Cerebellar cortex (tissue), 1 donor: Measurements from ENCODE around the gene SMARCD2.
"Not testable (repeated sequence)": the region's sequence is repeated elsewhere in the genome, so short reads cannot be mapped to it uniquely, and the experiment has no call there.

Experiments used
- DNase-seq: peaks from one replicate; pipeline ENCODE4 v3.0.0-alpha.2; 2015; ENCODE audit warnings: low spot score

SMARCD2 gene

GRCh38 chr17:63800783-63801182 is 41.7 kb downstream of the SMARCD2 start:
- no peak for DNase-seq

- DNase-seq: no peak
Observed at GRCh38 chr17:63798572-63799106, 43.8 kb downstream of the SMARCD2 start.

GRCh38 chr17:63796375-63796774 is 46.1 kb downstream of the SMARCD2 start:
- not testable (repeated sequence) for DNase-seq

- no peak for DNase-seq
Observed at GRCh38 chr17:63792055-63792729, 50.3 kb downstream of the SMARCD2 start.

GRCh38 chr17:63790057-63790456 is 52.4 kb downstream of the SMARCD2 start:
- DNase-seq: no peak

- no peak for DNase-seq
Observed at GRCh38 chr17:63786971-63787711, 55.3 kb downstream of the SMARCD2 start.

- DNase-seq: no peak
Observed at GRCh38 chr17:63786117-63786516, 56.4 kb downstream of the SMARCD2 start.

- DNase-seq: no peak
Observed at GRCh38 chr17:63785556-63785955, 56.9 kb downstream of the SMARCD2 start.

GRCh38 chr17:63783522-63783921 is 59.0 kb downstream of the SMARCD2 start:
- no peak for DNase-seq
